Astrocyte (in vitro differentiated cells and primary cell): ENCODE measurements around the gene EPS15. TPM values are rescaled to one million over a fixed set of nuclear protein-coding genes. Genes with fewer than 3 reads are reported as not detected.
"Not testable (repeated sequence)": the region's sequence is repeated elsewhere in the genome, so short reads cannot be mapped to it uniquely, and the experiment has no call there.

Source experiments
- DNase-seq: peaks from one replicate; pipeline ENCODE4 v3.0.0-alpha.2; 2010; ENCODE audit warnings: low read depth
- FAIRE-seq: peaks from 2 replicates; lab custom pipeline; 2011; peaks lifted over from hg19 to GRCh38; lab: Jason Lieb, UNC
- H2AFZ ChIP-seq: 2 replicates; pipeline ENCODE4 v1.6.0; 2012; ENCODE audit warnings: low read depth, low read length, inconsistent platforms
- H3K27ac ChIP-seq: 2 replicates; pipeline ENCODE4 v1.5.1; 2011; ENCODE audit warnings: low read depth, low read length, inconsistent platforms
- H3K27me3 ChIP-seq: 2 replicates; pipeline ENCODE4 v1.6.0; 2011; ENCODE audit warnings: low read length, inconsistent platforms; ENCODE audit not compliant: insufficient read depth
- H3K36me3 ChIP-seq: 2 replicates; pipeline ENCODE4 v1.5.1; 2011; ENCODE audit warnings: low read length, inconsistent platforms; ENCODE audit not compliant: insufficient read depth
- H3K4me1 ChIP-seq: 2 replicates; pipeline ENCODE4 v1.5.1; 2011; ENCODE audit warnings: low read length, inconsistent platforms; ENCODE audit not compliant: insufficient read depth
- H3K4me2 ChIP-seq: 2 replicates; pipeline ENCODE4 v1.6.0; 2012; ENCODE audit warnings: low read length, inconsistent platforms
- H3K4me3 ChIP-seq: 2 replicates; pipeline ENCODE4 v1.5.1; 2011; ENCODE audit warnings: low read depth, mild to moderate bottlenecking, low read length, inconsistent platforms; ENCODE audit not compliant: insufficient read depth
- H3K79me2 ChIP-seq: 2 replicates; pipeline ENCODE4 v1.6.0; 2012; ENCODE audit warnings: mild to moderate bottlenecking, low read length, inconsistent platforms; ENCODE audit not compliant: insufficient read depth
- H3K9ac ChIP-seq: 2 replicates; pipeline ENCODE4 v1.6.0; 2012; ENCODE audit warnings: mild to moderate bottlenecking, low read length, inconsistent platforms
- H3K9me3 ChIP-seq: 2 replicates; pipeline ENCODE4 v1.5.1; 2012; ENCODE audit warnings: low read depth, mild to moderate bottlenecking, low read length, inconsistent platforms; ENCODE audit not compliant: insufficient read depth
- H4K20me1 ChIP-seq: 2 replicates; pipeline ENCODE4 v1.6.0; 2012; ENCODE audit warnings: low read length, inconsistent platforms; ENCODE audit not compliant: insufficient read depth
- H3K27ac Mint-ChIP-seq: one replicate; pipeline ENCODE4 v1.8.0; 2021; ENCODE audit warnings: mild to moderate bottlenecking, mixed read lengths; ENCODE audit not compliant: unreplicated experiment
- H3K27me3 Mint-ChIP-seq: one replicate; pipeline ENCODE4 v1.8.0; 2021; ENCODE audit warnings: low read depth, mixed read lengths; ENCODE audit not compliant: unreplicated experiment
- H3K36me3 Mint-ChIP-seq: one replicate; pipeline ENCODE4 v1.8.0; 2021; ENCODE audit warnings: low read depth, mixed read lengths; ENCODE audit not compliant: unreplicated experiment
- H3K4me1 Mint-ChIP-seq: one replicate; pipeline ENCODE4 v1.8.0; 2021; ENCODE audit warnings: low read depth, mixed read lengths; ENCODE audit not compliant: unreplicated experiment
- H3K4me3 Mint-ChIP-seq: one replicate; pipeline ENCODE4 v1.8.0; 2021; ENCODE audit warnings: mild to moderate bottlenecking, moderate library complexity, mixed read lengths; ENCODE audit not compliant: unreplicated experiment
- H3K9me3 Mint-ChIP-seq: one replicate; pipeline ENCODE4 v1.8.0; 2021; ENCODE audit warnings: mild to moderate bottlenecking, mixed read lengths; ENCODE audit not compliant: unreplicated experiment
- EZH2 ChIP-seq: IDR thresholded peaks from 2 replicates; pipeline ENCODE4 v1.6.1; 2012; ENCODE audit warnings: mild to moderate bottlenecking, low read length, inconsistent platforms; ENCODE audit not compliant: insufficient read depth
- total RNA-seq: library from RNA; stranded (reverse); gene quantifications from 2 replicates; pipeline ENCODE4 v1.2.1, GENCODE V29; 2021
- TF ChIP-seq, protein P1 (sequence below): IDR thresholded peaks from 2 replicates; pipeline ENCODE4 v1.5.1; 2011; ENCODE audit warnings: low read depth, mild to moderate bottlenecking, inconsistent platforms, low read length, moderate library complexity; ENCODE audit not compliant: insufficient read depth

Gene EPS15
- total RNA-seq, 1 donor from 2014 or later, result 70.6 TPM

- no peaks in the 10 kb centered on the region for H3K79me2 ChIP-seq
- DNase-seq (no peak), FAIRE-seq (no peak)
- Mint-ChIP-seq H3K4me3 (no peak overlapping the region), H3K4me1 (peaks cover 10% of the 10 kb centered on the region), H3K27me3 (no peaks in the 10 kb centered on the region), H3K9me3 (no peaks in the 10 kb centered on the region), H3K27ac (no peak overlapping the region), H3K36me3 (peaks cover 2% of the 10 kb centered on the region)
- no peak overlapping the region for H3K4me2 ChIP-seq
- H3K9me3 ChIP-seq, result no peaks in the 10 kb centered on the region
- no peak overlapping the region for H3K9ac ChIP-seq
- H3K4me3 ChIP-seq, result no peak overlapping the region
- H3K27ac ChIP-seq, result no peak overlapping the region
- no peaks in the 10 kb centered on the region for H3K4me1 ChIP-seq
- TF ChIP-seq, protein P1, sequence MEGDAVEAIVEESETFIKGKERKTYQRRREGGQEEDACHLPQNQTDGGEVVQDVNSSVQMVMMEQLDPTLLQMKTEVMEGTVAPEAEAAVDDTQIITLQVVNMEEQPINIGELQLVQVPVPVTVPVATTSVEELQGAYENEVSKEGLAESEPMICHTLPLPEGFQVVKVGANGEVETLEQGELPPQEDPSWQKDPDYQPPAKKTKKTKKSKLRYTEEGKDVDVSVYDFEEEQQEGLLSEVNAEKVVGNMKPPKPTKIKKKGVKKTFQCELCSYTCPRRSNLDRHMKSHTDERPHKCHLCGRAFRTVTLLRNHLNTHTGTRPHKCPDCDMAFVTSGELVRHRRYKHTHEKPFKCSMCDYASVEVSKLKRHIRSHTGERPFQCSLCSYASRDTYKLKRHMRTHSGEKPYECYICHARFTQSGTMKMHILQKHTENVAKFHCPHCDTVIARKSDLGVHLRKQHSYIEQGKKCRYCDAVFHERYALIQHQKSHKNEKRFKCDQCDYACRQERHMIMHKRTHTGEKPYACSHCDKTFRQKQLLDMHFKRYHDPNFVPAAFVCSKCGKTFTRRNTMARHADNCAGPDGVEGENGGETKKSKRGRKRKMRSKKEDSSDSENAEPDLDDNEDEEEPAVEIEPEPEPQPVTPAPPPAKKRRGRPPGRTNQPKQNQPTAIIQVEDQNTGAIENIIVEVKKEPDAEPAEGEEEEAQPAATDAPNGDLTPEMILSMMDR, result no peak
- no peak for TF ChIP-seq EZH2
- no peaks in the 10 kb centered on the region for H4K20me1 ChIP-seq
- no peaks in the 10 kb centered on the region for H3K27me3 ChIP-seq
- no peak overlapping the region for H2AFZ ChIP-seq
- peaks cover 9% of the 10 kb centered on the region for H3K36me3 ChIP-seq
Measured at GRCh38 chr1:51442198-51442597, 76.9 kb downstream of the EPS15 start.

GRCh38 chr1:51439895-51440294 is 79.2 kb downstream of the EPS15 start:
- Mint-ChIP-seq H3K27me3 (no peaks in the 10 kb centered on the region), H3K4me1 (peaks cover 10% of the 10 kb centered on the region), H3K27ac (no peak overlapping the region), H3K4me3 (no peak overlapping the region), H3K9me3 (no peaks in the 10 kb centered on the region), H3K36me3 (peaks cover 2% of the 10 kb centered on the region)
- no peak overlapping the region for H3K4me3 ChIP-seq
- DNase-seq (no peak), FAIRE-seq (no peak)
- H2AFZ ChIP-seq, result no peak overlapping the region
- H3K9ac ChIP-seq, result no peak overlapping the region
- H3K27ac ChIP-seq, result no peak overlapping the region
- peaks cover 6% of the 10 kb centered on the region for H3K36me3 ChIP-seq
- H3K4me2 ChIP-seq, result no peak overlapping the region
- no peaks in the 10 kb centered on the region for H3K79me2 ChIP-seq
- no peaks in the 10 kb centered on the region for H3K27me3 ChIP-seq
- no peak for TF ChIP-seq EZH2
- TF ChIP-seq, protein P1, result no peak
- no peaks in the 10 kb centered on the region for H4K20me1 ChIP-seq
- H3K4me1 ChIP-seq, result no peaks in the 10 kb centered on the region
- no peaks in the 10 kb centered on the region for H3K9me3 ChIP-seq

DNA sequence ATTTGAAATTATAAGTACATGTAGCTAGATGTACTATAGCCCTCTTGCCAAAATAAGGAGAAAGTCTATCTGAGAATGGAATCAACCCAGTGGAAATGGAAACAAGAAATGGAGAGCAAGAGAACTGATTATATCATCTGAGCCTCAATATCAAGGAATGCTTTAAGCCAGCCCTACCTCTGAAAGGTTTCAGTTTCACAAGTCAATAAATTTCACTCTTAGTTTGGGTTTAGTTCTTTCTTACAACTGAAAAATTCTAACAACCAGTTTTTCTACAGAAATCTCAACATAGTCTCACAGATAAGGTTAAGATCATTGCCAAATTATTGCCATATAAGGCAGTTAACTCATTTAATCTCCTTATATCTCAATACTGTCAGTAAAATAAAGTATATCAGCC is 80.0 kb downstream of the EPS15 start:
- Histone ChIP-seq H3K4me2 (no peak overlapping the region), H3K79me2 (no peaks in the 10 kb centered on the region), H3K4me3 (no peak overlapping the region), H3K9me3 (no peaks in the 10 kb centered on the region), H3K9ac (no peak overlapping the region), H3K36me3 (peaks cover 3% of the 10 kb centered on the region), H2AFZ (no peak overlapping the region), H4K20me1 (no peaks in the 10 kb centered on the region), H3K27me3 (no peaks in the 10 kb centered on the region), H3K27ac (no peak overlapping the region), H3K4me1 (no peaks in the 10 kb centered on the region)
- Mint-ChIP-seq H3K27me3 (no peaks in the 10 kb centered on the region), H3K36me3 (peaks cover 6% of the 10 kb centered on the region), H3K9me3 (no peaks in the 10 kb centered on the region), H3K4me3 (no peak overlapping the region), H3K27ac (no peak overlapping the region), H3K4me1 (peaks cover 13% of the 10 kb centered on the region)
- FAIRE-seq, result no peak
- DNase-seq, result no peak
- TF ChIP-seq EZH2, result no peak
- TF ChIP-seq, protein P1, result no peak

DNA sequence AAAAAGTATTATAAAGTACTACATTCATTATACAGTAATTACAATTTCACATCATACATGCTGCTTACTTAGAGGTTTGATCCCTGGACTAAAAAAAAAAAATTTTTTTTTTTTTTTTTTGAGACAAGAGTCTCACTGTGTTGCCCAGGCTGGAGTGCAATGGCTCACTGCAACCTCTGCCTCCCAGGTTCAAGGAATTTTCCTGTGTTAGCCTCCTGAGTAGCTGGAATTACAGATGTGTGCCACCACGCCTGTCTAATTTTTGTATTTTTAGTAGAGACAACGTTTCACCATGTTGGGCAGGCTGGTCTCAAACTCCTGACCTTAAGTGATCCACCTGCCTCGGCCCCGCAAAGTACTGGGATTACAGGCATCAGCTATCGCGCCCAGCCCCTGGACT is 81.7 kb downstream of the EPS15 start:
- H3K27me3 Mint-ChIP-seq, H3K4me3 ChIP-seq, H3K9me3 ChIP-seq, H3K9me3 Mint-ChIP-seq, H3K4me2 ChIP-seq, H2AFZ ChIP-seq, H3K36me3 ChIP-seq, H3K79me2 ChIP-seq, DNase-seq, H3K36me3 Mint-ChIP-seq, H3K4me3 Mint-ChIP-seq, FAIRE-seq, H3K27ac Mint-ChIP-seq, H3K9ac ChIP-seq, H3K27me3 ChIP-seq, H3K27ac ChIP-seq, H4K20me1 ChIP-seq, H3K4me1 ChIP-seq: not testable (repeated sequence)
- H3K4me1 Mint-ChIP-seq, result peaks cover 15% of the 10 kb centered on the region
